Transverse colon (tissue), 4 donors: Measurements from ENCODE around the gene CST4. TPM values are rescaled to one million over a fixed set of nuclear protein-coding genes. Genes with fewer than 3 reads are reported as not detected.
"Not testable (repeated sequence)": the region's sequence is repeated elsewhere in the genome, so short reads cannot be mapped to it uniquely, and the experiment has no call there.

Experiments used
- DNase-seq: peaks from one replicate; pipeline ENCODE4 v3.0.0-alpha.2; 2019
- H3K27ac ChIP-seq, 4 donors: fragments of 200-600 bp; sonication (generic); 2 replicates each; pipeline ENCODE4 v1.5.1; 2016 to 2018; ENCODE audit warnings: inconsistent platforms in 4 of 4
- H3K27me3 ChIP-seq: fragments of 200-600 bp; sonication (generic); 2 replicates; pipeline ENCODE4 v1.5.1; 2017; ENCODE audit warnings: inconsistent platforms
- H3K36me3 ChIP-seq, 4 donors: fragments of 200-600 bp; sonication (generic); 2 replicates each; pipeline ENCODE4 v1.5.1; 2017 to 2019; ENCODE audit warnings: inconsistent platforms in 4 of 4
- H3K4me1 ChIP-seq, 4 donors: fragments of 200-600 bp; sonication (generic); 2 replicates each; pipeline ENCODE4 v1.5.1; 2017 to 2020; ENCODE audit warnings: inconsistent platforms in 4 of 4
- H3K4me3 ChIP-seq, 4 donors: fragments of 200-600 bp; sonication (generic); 1 replicate in 1 of 4; 2 replicates in 3 of 4; pipeline versions ENCODE4 v1.5.1 to v1.6.1; 2017 to 2019; ENCODE audit warnings: inconsistent platforms in 4 of 4
- H3K9me3 ChIP-seq, 2 donors: fragments of 200-600 bp; sonication (generic); 2 replicates each; pipeline ENCODE4 v1.5.1; 2017 to 2019; ENCODE audit warnings: inconsistent platforms in 2 of 2
- CTCF ChIP-seq, 5 experiments: fragments of 200-600 bp in 3 of 5; fragments of 450-650 bp in 2 of 5; sonication (generic) in 3 of 5; IDR thresholded peaks; 1 replicate in 2 of 5; 2 replicates in 3 of 5; pipeline ENCODE4 v1.5.1; 2016 to 2017; ENCODE audit warnings: antibody characterized with exemption in 5 of 5, inconsistent platforms in 3 of 5, mild to moderate bottlenecking in 2 of 5, moderate library complexity in 1 of 5
- EP300 ChIP-seq: sonication (generic); formaldehyde crosslinking; IDR thresholded peaks from one replicate; pipeline ENCODE4 v1.6.1; 2017; ENCODE audit warnings: antibody characterized with exemption, low read depth
- POLR2A ChIP-seq: fragments of 450-650 bp; IDR thresholded peaks from one replicate; pipeline ENCODE4 v1.6.1; 2016; ENCODE audit warnings: antibody characterized with exemption, mild to moderate bottlenecking, moderate library complexity
- POLR2AphosphoS5 ChIP-seq, 3 donors: sonication (generic); formaldehyde crosslinking; IDR thresholded peaks; one replicate each; pipeline ENCODE4 v1.6.1; 2016; ENCODE audit warnings: antibody characterized with exemption in 3 of 3
- WGBS, 2 donors: methylation state at CpG; one replicate each; pipeline ENCODE4 v1.1.5; 2018; ENCODE audit warnings: low coverage in 1 of 2; 5-methylcytosine and 5-hydroxymethylcytosine counted together
- in situ Hi-C, 4 donors: fragments of 200-750 bp; cut with MboI; loops; one replicate each; pipeline versions ENCODE4 v1.15.0 to v1.15.1; 2017; ENCODE audit warnings: low sequenced_read_pairs in 3 of 4, low pct_ligation_motif_present in 1 of 4, low pct_unique_long_range_greater_than_20kb in 1 of 4
- intact Hi-C: fragments of 100-400 bp; cut with DNase I; formaldehyde crosslinking; loops from one replicate; pipeline ENCODE4 v1.15.1; 2023; ENCODE audit warnings: low total_unique reads
- total RNA-seq, 4 donors: library from RNA; depleted of rRNA; stranded (reverse); fragments of >200 nt; gene quantifications; one replicate each; pipeline ENCODE4 v1.1.0, GENCODE V29; 2016

CST4 gene
- total RNA-seq, 4 donors from 2014 or later: not detected

GRCh38 chr20:23666698-23667097 lies 22.1 kb downstream of the CST4 start:
- Histone ChIP-seq H3K4me1 (no peaks in the 10 kb centered on the region), H3K27ac (no peak overlapping the region), H3K36me3 (no peaks in the 10 kb centered on the region), H3K4me3 (no peak overlapping the region), H3K27me3 (no peaks in the 10 kb centered on the region), H3K9me3 (no peaks in the 10 kb centered on the region)
- WGBS, 2 donors: 59 to 69% methylated on average over 2 to 3 of the region's 3 CpGs
- in situ Hi-C loops: no loop called here
- intact Hi-C loops: no loop called here
- no peak for DNase-seq
- no peak for TF ChIP-seq POLR2A
- TF ChIP-seq EP300: no peak
- TF ChIP-seq POLR2AphosphoS5 (IDR thresholded peaks at IDR 0.05): no peak
- no peak for TF ChIP-seq CTCF (IDR thresholded peaks at IDR 0.05)

GRCh38 chr20:23666189-23666588 lies 22.6 kb downstream of the CST4 start:
- Histone ChIP-seq H3K4me3 (no peak overlapping the region), H3K27me3 (no peaks in the 10 kb centered on the region), H3K4me1 (no peaks in the 10 kb centered on the region), H3K27ac (no peak overlapping the region), H3K9me3 (no peaks in the 10 kb centered on the region), H3K36me3 (no peaks in the 10 kb centered on the region)
- intact Hi-C loops (no loop called here), in situ Hi-C loops (no loop called here)
- TF ChIP-seq EP300 (no peak), CTCF (IDR thresholded peaks at IDR 0.05) (no peak), POLR2AphosphoS5 (IDR thresholded peaks at IDR 0.05) (no peak), POLR2A (no peak)
- WGBS, 2 donors: 86% methylated on average over 4 of the region's 4 CpGs; no CpG with 5 or more reads in 1 of the 2 donors
- DNase-seq: no peak

- H3K27me3 ChIP-seq: no peaks in the 10 kb centered on the region
- TF ChIP-seq EP300 (no peak), CTCF (IDR thresholded peaks at IDR 0.05) (no peak), POLR2AphosphoS5 (IDR thresholded peaks at IDR 0.05) (no peak)
- 92% methylated on average over 3 of the region's 3 CpGs; no CpG with 5 or more reads in 1 of the 2 donors for WGBS, 2 donors
- H3K4me1 ChIP-seq: peaks cover 0 to 5% (median 2%) of the 10 kb centered on the region in 4 donors
- H3K4me3 ChIP-seq: no peak overlapping the region
- no peaks in the 10 kb centered on the region for H3K9me3 ChIP-seq
- H3K36me3 ChIP-seq: no peaks in the 10 kb centered on the region
- in situ Hi-C loops (no loop called here), intact Hi-C loops (no loop called here)
- DNase-seq: no peak
- no peak overlapping the region for H3K27ac ChIP-seq
These were observed 23.9 kb downstream of the CST4 start for GRCh38 chr20:23664954-23665353.

- H3K9me3 ChIP-seq, H3K4me3 ChIP-seq, H3K27me3 ChIP-seq, H3K36me3 ChIP-seq, in situ Hi-C loops, DNase-seq, H3K27ac ChIP-seq, H3K4me1 ChIP-seq, intact Hi-C loops: not testable (repeated sequence)
- WGBS, 2 donors: 84% methylated on average over 4 of the region's 4 CpGs; no CpG with 5 or more reads in 1 of the 2 donors
These were observed 24.8 kb downstream of the CST4 start for GRCh38 chr20:23664046-23664445.

GRCh38 chr20:23663180-23663579 lies 25.7 kb downstream of the CST4 start:
- DNase-seq: no peak
- no peaks in the 10 kb centered on the region for H3K9me3 ChIP-seq
- H3K4me1 ChIP-seq: peaks cover 0 to 5% (median 2%) of the 10 kb centered on the region in 4 donors
- H3K27me3 ChIP-seq: no peaks in the 10 kb centered on the region
- no peak overlapping the region for H3K4me3 ChIP-seq
- H3K36me3 ChIP-seq: no peaks in the 10 kb centered on the region
- intact Hi-C loops (no loop called here), in situ Hi-C loops (no loop called here)
- no peak overlapping the region for H3K27ac ChIP-seq
- TF ChIP-seq CTCF (IDR thresholded peaks at IDR 0.05) (no peak), POLR2AphosphoS5 (IDR thresholded peaks at IDR 0.05) (no peak), EP300 (no peak), POLR2A (no peak)
- 81 to 83% methylated on average over 5 to 6 of the region's 6 CpGs for WGBS, 2 donors
